Fibroblast of lung (primary cell): Measurements from ENCODE around the gene OS9.

ENCODE experiments used
- CTCF ChIP-seq, 2 donors: IDR thresholded peaks in 1 of 2; conservative IDR thresholded peaks in 1 of 2; 1 replicate in 1 of 2; 2 replicates in 1 of 2; pipeline ENCODE4 v1.5.1; 2011 to 2012; ENCODE audit warnings: low read length in 2 of 2, control low read depth in 1 of 2, inconsistent platforms in 1 of 2, low read depth in 1 of 2, mild to moderate bottlenecking in 1 of 2
- EZH2 ChIP-seq: IDR thresholded peaks from 2 replicates; pipeline ENCODE4 v1.5.1; 2012; ENCODE audit warnings: low read length, control low read depth, mild to moderate bottlenecking; ENCODE audit errors: missing control alignments

DNA sequence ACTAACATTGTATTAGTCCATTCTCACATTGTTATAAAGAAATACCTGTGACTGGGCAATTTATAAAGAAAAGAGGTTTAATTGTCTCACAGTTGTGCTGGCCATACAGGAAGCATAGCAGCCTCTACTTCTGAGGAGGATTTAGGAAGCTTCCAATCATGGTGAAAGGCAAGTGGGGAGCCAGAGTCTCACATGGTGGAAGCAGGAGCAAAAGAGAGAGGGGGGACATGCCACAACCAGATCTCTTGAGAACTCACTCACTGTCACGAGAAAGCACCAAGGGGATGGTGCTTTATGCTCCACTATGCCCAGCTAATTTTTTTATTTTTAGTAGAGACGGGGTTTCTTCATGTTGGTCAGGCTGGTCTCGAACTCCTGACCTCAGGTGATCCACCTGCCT is 13.3 kb downstream of the OS9 start:
- TF ChIP-seq EZH2 (no peak), CTCF (conservative IDR thresholded peaks at IDR 0.05 in 1 of 2, IDR thresholded peaks at IDR 0.05 in 1 of 2; ENCODE audit: low read depth in 1 of 2, low read length in 2 of 2) (no peak)
